Activated CD4-positive, alpha-beta memory T cell treated with anti-CD3 and anti-CD28 coated beads, Interleukin-2, amount 10 ng/mL, durations not matched to agents 7 days and 5 days (primary cell): ENCODE data around the gene CYP46A1. TPM values are rescaled to one million over a fixed set of nuclear protein-coding genes. Genes with fewer than 3 reads are reported as not detected.

Source experiments
- CTCF ChIA-PET: fragments of 350-600 bp; sonication (Branson Sonifier 250); formaldehyde crosslinking; loops from one replicate; lab custom pipeline; 2021; ENCODE audit warnings: antibody characterized with exemption, inconsistent platforms; lab: Charles Lee
- POLR2A ChIA-PET: fragments of 350-600 bp; sonication (Branson Sonifier 250); formaldehyde crosslinking; loops from one replicate; lab custom pipeline; 2021; ENCODE audit warnings: antibody characterized with exemption; lab: Charles Lee
- DNase-seq: peaks from one replicate; pipeline ENCODE4 v3.0.0-alpha.2; 2020
- H3K27ac Mint-ChIP-seq: one replicate; pipeline ENCODE4 v1.8.0; 2021; ENCODE audit warnings: mild to moderate bottlenecking, mixed read lengths
- H3K27me3 Mint-ChIP-seq: one replicate; pipeline ENCODE4 v1.8.0; 2021; ENCODE audit warnings: mixed read lengths
- H3K36me3 Mint-ChIP-seq: one replicate; pipeline ENCODE4 v1.8.0; 2021; ENCODE audit warnings: low read depth, mixed read lengths
- H3K4me1 Mint-ChIP-seq: one replicate; pipeline ENCODE4 v1.8.0; 2021; ENCODE audit warnings: mixed read lengths
- H3K4me3 Mint-ChIP-seq: one replicate; pipeline ENCODE4 v1.8.0; 2021; ENCODE audit warnings: mild to moderate bottlenecking, mixed read lengths
- H3K9me3 Mint-ChIP-seq: one replicate; pipeline ENCODE4 v1.8.0; 2021; ENCODE audit warnings: mixed read lengths
- total RNA-seq, 2 experiments: library from RNA; stranded (reverse); gene quantifications; one replicate each; pipeline ENCODE4 v1.2.3, GENCODE V29; 2021

CYP46A1 gene
- total RNA-seq, 2 experiments from 2014 or later = 0.13 to 0.23 TPM

DNA sequence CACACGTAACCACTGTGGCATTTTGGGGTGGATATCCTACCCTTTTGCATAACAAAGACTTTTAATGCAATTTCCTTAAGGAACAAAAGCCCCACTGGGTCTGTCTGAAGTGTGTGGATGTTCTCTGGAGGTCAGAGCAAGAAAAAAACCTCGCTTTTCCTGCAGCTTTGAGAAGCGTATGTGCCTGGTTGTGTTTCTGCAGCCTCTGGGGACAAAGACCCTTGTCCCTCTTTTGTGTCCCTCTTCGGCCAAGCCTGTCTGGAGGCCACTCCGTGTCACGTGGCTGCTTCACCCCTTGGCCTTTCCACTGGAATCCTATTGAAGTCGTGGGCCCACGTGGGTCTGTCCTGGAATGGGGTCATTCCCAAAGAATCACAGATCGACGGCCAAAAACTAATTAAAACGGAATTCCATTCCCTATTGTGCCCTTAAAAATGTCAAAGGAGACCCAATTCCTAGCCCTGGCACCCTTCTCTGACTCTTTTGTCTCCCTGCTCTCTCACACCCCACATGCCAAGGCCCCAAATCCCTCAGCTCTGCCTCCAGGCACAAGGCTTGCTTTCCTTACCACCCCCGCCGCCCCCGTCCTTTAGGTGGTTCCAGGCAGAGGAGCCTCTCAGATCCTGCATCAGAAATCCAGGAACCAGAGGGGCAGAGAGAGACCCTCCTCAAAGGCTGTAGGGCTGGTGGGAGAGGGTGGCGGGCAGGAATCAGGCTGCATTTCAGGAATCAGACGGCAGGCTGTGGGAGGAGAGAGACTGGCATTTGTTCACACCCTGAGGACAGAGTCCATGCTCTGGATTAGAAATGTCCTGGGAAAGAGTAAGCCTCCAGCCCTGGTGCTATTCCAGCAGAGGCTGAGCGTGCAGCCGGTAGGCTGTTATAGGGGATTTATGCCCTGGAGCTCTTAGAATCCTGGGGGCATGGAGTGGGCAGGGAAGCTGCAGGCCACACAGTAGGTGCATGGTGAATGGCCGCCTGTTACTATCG, 12.6 kb upstream of the CYP46A1 start:
- ChIA-PET POLR2A (no interaction called here), CTCF (no interaction called here)
- no peak for DNase-seq
- H3K27ac Mint-ChIP-seq = no peak overlapping the region
- no peak overlapping the region for H3K4me3 Mint-ChIP-seq
- H3K9me3 Mint-ChIP-seq = no peaks in the 10 kb centered on the region
- no peaks in the 10 kb centered on the region for H3K36me3 Mint-ChIP-seq
- peaks cover 7% of the 10 kb centered on the region for H3K27me3 Mint-ChIP-seq
- peaks cover 20% of the 10 kb centered on the region for H3K4me1 Mint-ChIP-seq

DNA sequence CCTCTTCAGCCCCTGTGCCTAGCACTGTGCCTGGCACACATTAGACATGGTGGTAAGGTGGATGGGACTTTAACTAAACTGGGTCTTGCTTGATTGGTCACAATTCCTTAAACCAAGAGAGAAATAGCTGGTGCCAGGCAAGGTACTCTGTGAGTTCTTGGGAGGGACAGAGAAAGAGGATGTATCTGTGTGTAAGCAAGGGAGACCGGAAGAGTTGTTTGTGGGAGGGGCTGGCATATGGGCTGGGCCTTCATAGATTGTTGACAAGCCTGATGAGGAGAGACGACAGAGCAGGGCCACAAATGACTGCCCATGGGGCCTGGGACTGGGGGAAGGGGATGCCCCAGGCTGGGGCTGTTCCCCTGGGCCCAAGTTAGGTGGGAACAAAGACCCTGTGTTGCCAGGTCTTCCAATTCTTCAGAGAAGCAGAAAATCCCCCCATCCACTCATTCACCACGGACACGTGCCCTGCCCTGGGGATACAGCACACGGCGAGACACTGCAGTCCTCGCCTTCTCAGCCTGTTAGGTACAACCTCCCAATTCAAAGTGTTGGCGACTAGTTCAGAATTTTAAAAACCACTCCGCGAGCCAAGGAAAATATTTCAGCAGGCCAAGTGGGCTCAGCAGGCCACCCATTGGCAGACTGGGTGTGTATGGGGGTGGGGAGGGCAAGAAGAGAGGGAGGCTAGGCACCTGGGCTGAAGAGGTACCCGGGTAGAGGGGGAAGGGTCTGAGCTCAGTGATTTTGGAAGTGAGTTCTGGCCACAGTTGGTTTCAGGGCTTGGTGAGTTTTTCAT, 11.4 kb upstream of the CYP46A1 start:
- CTCF ChIA-PET = interaction anchor here (0.8 kb wide), 1 partner anchor 10 kb away, joined by 4 read pairs; no protein-coding TSS in a partner anchor
- peaks cover 29% of the 10 kb centered on the region for H3K4me1 Mint-ChIP-seq
- DNase-seq = peak; percentile 64

DNA sequence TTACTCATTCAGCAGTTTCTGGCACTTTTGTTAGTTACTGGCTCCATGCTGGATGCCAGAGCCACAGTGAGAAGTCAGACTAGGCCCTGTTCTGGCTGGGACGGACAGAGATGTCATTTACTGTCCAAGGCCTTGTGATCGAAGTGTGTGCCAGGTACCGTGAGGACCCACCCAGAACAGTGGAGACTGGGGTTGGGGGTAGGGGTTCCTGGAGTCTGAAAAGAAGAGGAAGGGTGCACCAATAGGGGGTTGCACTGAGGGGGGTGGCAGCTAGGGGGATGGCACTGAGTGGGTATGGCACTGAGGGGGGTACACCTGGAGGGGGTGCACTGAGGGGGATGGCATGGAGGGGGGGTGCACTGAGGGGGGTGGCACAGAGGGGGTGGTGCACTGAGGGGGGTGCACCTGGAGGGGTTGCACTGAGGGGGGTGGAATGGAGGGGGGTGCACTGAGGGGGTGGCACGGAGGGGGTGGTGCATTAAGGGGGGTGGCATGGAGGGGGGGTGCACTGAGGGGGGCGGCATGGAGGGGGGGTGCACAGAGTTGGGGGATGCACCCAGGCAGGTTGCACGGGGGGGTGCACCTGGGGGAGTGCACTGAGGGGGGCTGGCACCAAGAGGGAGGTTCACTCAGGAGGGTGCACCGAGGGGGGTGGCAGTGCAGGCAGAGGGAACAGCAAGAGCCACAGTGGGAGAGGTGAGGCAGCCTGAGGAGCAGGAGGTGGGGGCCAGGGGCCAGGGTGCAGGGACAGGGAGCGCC, 10.6 kb upstream of the CYP46A1 start:
- ChIA-PET POLR2A (no interaction called here), CTCF (interaction anchor here (1.0 kb wide), 1 partner anchor 11 kb away, joined by 3 read pairs; the partner anchor contains the start of gene CYP46A1)
- peaks cover 4% of the 10 kb centered on the region for H3K36me3 Mint-ChIP-seq
- peaks cover 29% of the 10 kb centered on the region for H3K4me1 Mint-ChIP-seq
- peaks cover 5% of the 10 kb centered on the region for H3K9me3 Mint-ChIP-seq
- H3K27me3 Mint-ChIP-seq = peaks cover 7% of the 10 kb centered on the region
- DNase-seq = no peak
- no peak overlapping the region for H3K4me3 Mint-ChIP-seq
- peak overlapping the region; percentile 87 for H3K27ac Mint-ChIP-seq

More for the DNA sequence above, 11.4 kb upstream of the CYP46A1 start:
- Mint-ChIP-seq H3K27me3 (peaks cover 7% of the 10 kb centered on the region), H3K4me3 (no peak overlapping the region), H3K9me3 (no peaks in the 10 kb centered on the region), H3K27ac (peak overlapping the region; percentile 87), H3K36me3 (no peaks in the 10 kb centered on the region)
- POLR2A ChIA-PET = no interaction called here

GRCh38 chr14:99674064-99674650, 9.9 kb upstream of the CYP46A1 start:
- Mint-ChIP-seq H3K9me3 (peaks cover 7% of the 10 kb centered on the region), H3K27ac (no peak overlapping the region), H3K36me3 (peaks cover 4% of the 10 kb centered on the region), H3K4me1 (peaks cover 29% of the 10 kb centered on the region), H3K27me3 (peaks cover 7% of the 10 kb centered on the region), H3K4me3 (no peak overlapping the region)
- no peak for DNase-seq
- ChIA-PET CTCF (interaction anchor here (1.0 kb wide), 1 partner anchor 10 kb away, joined by 3 read pairs; the partner anchor contains the start of gene CYP46A1), POLR2A (no interaction called here)

GRCh38 chr14:99674776-99675381, 9.2 kb upstream of the CYP46A1 start:
- Mint-ChIP-seq H3K4me3 (no peak overlapping the region), H3K36me3 (peaks cover 4% of the 10 kb centered on the region), H3K9me3 (peaks cover 7% of the 10 kb centered on the region), H3K27me3 (peaks cover 7% of the 10 kb centered on the region), H3K4me1 (peaks cover 29% of the 10 kb centered on the region), H3K27ac (no peak overlapping the region)
- no peak for DNase-seq
- CTCF ChIA-PET = interaction anchor here (1.0 kb wide), 1 partner anchor 9 kb away, joined by 3 read pairs; the partner anchor contains the start of gene CYP46A1
- POLR2A ChIA-PET = no interaction called here

- Mint-ChIP-seq H3K9me3 (peaks cover 7% of the 10 kb centered on the region), H3K4me3 (no peak overlapping the region), H3K27ac (no peak overlapping the region), H3K36me3 (peaks cover 4% of the 10 kb centered on the region), H3K27me3 (peaks cover 6% of the 10 kb centered on the region), H3K4me1 (peaks cover 29% of the 10 kb centered on the region)
- DNase-seq = no peak
- ChIA-PET CTCF (no interaction called here), POLR2A (no interaction called here)
Observed at GRCh38 chr14:99675382-99675835, 8.7 kb upstream of the CYP46A1 start.

- ChIA-PET CTCF (no interaction called here), POLR2A (no interaction called here)
- Mint-ChIP-seq H3K27ac (no peak overlapping the region), H3K36me3 (peaks cover 4% of the 10 kb centered on the region), H3K27me3 (peaks cover 3% of the 10 kb centered on the region), H3K9me3 (peaks cover 7% of the 10 kb centered on the region), H3K4me1 (peaks cover 29% of the 10 kb centered on the region), H3K4me3 (no peak overlapping the region)
- DNase-seq = no peak
Observed at GRCh38 chr14:99675951-99676350, 8.1 kb upstream of the CYP46A1 start.

DNA sequence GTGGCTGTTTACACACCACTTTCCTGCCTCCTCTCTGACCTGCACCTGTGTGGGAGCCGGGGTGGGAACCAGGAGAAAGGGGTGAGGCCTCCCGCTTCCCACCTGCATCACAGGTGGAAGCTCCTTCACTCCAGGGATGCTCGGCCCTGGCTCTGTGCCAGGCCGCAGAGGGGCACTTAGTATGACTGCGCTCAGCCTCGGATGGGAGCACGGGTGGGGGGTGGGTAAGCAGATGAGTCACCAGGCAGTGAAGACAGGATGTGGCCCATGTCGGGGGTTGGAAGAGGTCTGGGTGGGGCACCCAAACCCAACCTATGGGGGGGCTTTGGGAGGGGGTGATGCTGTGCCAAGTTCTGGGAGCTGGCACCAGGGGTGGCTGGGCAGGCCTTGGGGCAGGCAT, 7.4 kb upstream of the CYP46A1 start:
- H3K4me1 Mint-ChIP-seq = peaks cover 29% of the 10 kb centered on the region
- DNase-seq = peak; percentile 39
- POLR2A ChIA-PET = interaction anchor here (1.2 kb wide), 1 partner anchor 196 kb away, joined by 4 read pairs; the partner anchor contains the start of genes CCNK and SETD3
- H3K27ac Mint-ChIP-seq = peak overlapping the region; percentile 32
- H3K36me3 Mint-ChIP-seq = peaks cover 4% of the 10 kb centered on the region
- peaks cover 3% of the 10 kb centered on the region for H3K27me3 Mint-ChIP-seq
- CTCF ChIA-PET = no interaction called here
- peaks cover 7% of the 10 kb centered on the region for H3K9me3 Mint-ChIP-seq
- H3K4me3 Mint-ChIP-seq = no peak overlapping the region

DNA sequence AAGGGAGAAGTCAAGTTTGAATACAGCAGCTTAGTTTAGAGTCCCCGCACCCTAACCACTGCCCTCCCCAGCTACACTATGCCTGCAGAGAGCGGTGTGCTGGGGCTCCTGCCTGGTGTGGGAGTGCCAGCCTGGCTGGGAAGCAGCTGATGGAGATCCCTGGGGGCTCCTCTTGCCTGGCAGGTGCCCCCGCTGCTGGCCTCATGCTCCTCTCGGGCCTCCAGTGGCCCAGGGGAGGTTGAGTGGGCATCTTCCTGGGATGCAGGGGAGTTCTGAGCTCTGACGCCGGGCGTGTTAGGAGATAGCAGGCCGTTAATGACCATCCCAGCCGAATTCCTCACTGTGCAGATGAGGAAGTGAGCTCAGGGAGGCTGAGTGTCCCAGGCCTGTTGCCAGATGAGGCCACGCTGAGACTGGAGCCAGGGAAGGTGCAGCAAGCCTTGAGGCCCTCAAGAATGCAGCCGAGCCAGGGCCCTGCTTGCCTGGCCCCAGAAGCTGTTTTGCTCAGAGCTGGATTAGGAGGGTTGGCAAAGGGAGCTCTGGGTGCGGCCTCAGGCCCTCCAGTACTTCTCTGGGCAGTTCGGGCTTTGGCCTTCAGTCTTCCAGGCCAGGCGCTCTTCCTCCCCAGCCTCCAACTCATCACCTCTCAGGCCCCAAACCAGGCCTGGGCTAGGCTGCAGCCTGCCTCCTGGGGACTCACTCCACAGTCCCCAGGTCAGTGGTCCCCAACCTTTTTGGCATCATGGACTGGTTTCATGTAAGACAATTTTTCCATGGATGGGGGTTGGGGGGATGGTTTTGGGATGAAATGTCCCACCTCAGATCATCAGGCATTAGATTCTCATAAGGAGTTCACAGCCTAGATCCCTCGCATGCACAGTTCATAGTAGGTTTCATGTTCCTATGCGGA, 6.6 kb upstream of the CYP46A1 start:
- no peak for DNase-seq
- Mint-ChIP-seq H3K9me3 (peaks cover 7% of the 10 kb centered on the region), H3K4me1 (peaks cover 25% of the 10 kb centered on the region), H3K27me3 (peaks cover 3% of the 10 kb centered on the region), H3K4me3 (no peak overlapping the region), H3K36me3 (peaks cover 4% of the 10 kb centered on the region), H3K27ac (no peak overlapping the region)
- ChIA-PET CTCF (no interaction called here), POLR2A (interaction anchor here (1.1 to 1.2 kb wide), 2 partner anchors 72 to 197 kb away, joined by 3 to 4 read pairs; partner anchors contain the start of genes CCNK and SETD3)

GRCh38 chr14:99678198-99678597, 5.9 kb upstream of the CYP46A1 start:
- Mint-ChIP-seq H3K4me1 (peaks cover 20% of the 10 kb centered on the region), H3K27ac (no peak overlapping the region), H3K36me3 (peaks cover 4% of the 10 kb centered on the region), H3K4me3 (no peak overlapping the region), H3K27me3 (peaks cover 3% of the 10 kb centered on the region), H3K9me3 (peaks cover 7% of the 10 kb centered on the region)
- DNase-seq = no peak
- ChIA-PET POLR2A (interaction anchor here (1.1 kb wide), 1 partner anchor 73 kb away, joined by 3 read pairs; no protein-coding TSS in a partner anchor), CTCF (interaction anchor here (1.3 kb wide), 1 partner anchor 10 kb away, joined by 4 read pairs; no protein-coding TSS in a partner anchor)

- H3K27ac Mint-ChIP-seq = no peak overlapping the region
- peaks cover 4% of the 10 kb centered on the region for H3K36me3 Mint-ChIP-seq
- H3K9me3 Mint-ChIP-seq = peaks cover 7% of the 10 kb centered on the region
- peaks cover 22% of the 10 kb centered on the region for H3K4me1 Mint-ChIP-seq
- H3K4me3 Mint-ChIP-seq = no peak overlapping the region
- H3K27me3 Mint-ChIP-seq = peaks cover 3% of the 10 kb centered on the region
- ChIA-PET CTCF (interaction anchor here (1.3 kb wide), 1 partner anchor 9 kb away, joined by 4 read pairs; no protein-coding TSS in a partner anchor), POLR2A (no interaction called here)
- DNase-seq = no peak
Observed at GRCh38 chr14:99679111-99679510, 5.0 kb upstream of the CYP46A1 start.
